Liver (tissue), 9 donors: ENCODE results near the gene CENPX. TPM values are rescaled to one million over a fixed set of nuclear protein-coding genes. Genes with fewer than 3 reads are reported as not detected.

Experiments used
- DNase-seq: peaks from one replicate; pipeline ENCODE4 v3.0.0-alpha.2; 2017; ENCODE audit warnings: low spot score
- H3K27ac ChIP-seq, 2 donors: one replicate each; pipeline ENCODE4 v1.7.0; 2013; ENCODE audit warnings: inconsistent platforms in 2 of 2, low read length in 2 of 2, control low read depth in 1 of 2, low read depth in 1 of 2, mild to moderate bottlenecking in 1 of 2
- H3K27me3 ChIP-seq, 4 donors: one replicate each; pipeline versions ENCODE4 v1.6.1 to v1.7.0; 2013; ENCODE audit warnings: low read length in 3 of 4, inconsistent platforms in 1 of 4, mild to moderate bottlenecking in 1 of 4, moderate library complexity in 1 of 4; ENCODE audit not compliant: control insufficient read depth in 4 of 4, insufficient read depth in 4 of 4
- H3K36me3 ChIP-seq, 4 donors: one replicate each; pipeline versions ENCODE4 v1.6.1 to v1.7.0; 2013; ENCODE audit warnings: low read length in 3 of 4, mild to moderate bottlenecking in 3 of 4, low read depth in 1 of 4, moderate library complexity in 1 of 4; ENCODE audit not compliant: control insufficient read depth in 4 of 4, insufficient read depth in 3 of 4
- H3K4me1 ChIP-seq, 4 donors: one replicate each; pipeline versions ENCODE4 v1.6.1 to v1.7.0; 2013; ENCODE audit warnings: low read length in 3 of 4, mild to moderate bottlenecking in 3 of 4, moderate library complexity in 1 of 4; ENCODE audit not compliant: control insufficient read depth in 4 of 4, insufficient read depth in 4 of 4
- H3K4me3 ChIP-seq, 3 donors: one replicate each; pipeline versions ENCODE4 v1.6.1 to v1.7.0; 2013; ENCODE audit warnings: low read length in 3 of 3, control low read depth in 1 of 3, low read depth in 1 of 3, mild to moderate bottlenecking in 1 of 3
- H3K9ac ChIP-seq, 2 donors: one replicate each; pipeline ENCODE4 v1.7.0; 2013; ENCODE audit warnings: low read length in 2 of 2, mild to moderate bottlenecking in 2 of 2, moderate library complexity in 2 of 2, control low read depth in 1 of 2, low read depth in 1 of 2
- H3K9me3 ChIP-seq, 4 donors: one replicate each; pipeline versions ENCODE4 v1.6.1 to v1.7.0; 2013; ENCODE audit warnings: low read length in 3 of 4; ENCODE audit not compliant: control insufficient read depth in 4 of 4
- CTCF ChIP-seq: fragments of 150-350 bp; IDR thresholded peaks from 2 replicates; pipeline ENCODE4 v1.5.1; 2017; ENCODE audit warnings: improper control_type of control experiment, low read depth, low read length; ENCODE audit not compliant: missing input control
- EGR1 ChIP-seq, 2 donors: IDR thresholded peaks; 2 replicates each; pipeline ENCODE4 v1.6.1; 2016 to 2018; ENCODE audit warnings: antibody characterized with exemption in 2 of 2, low read depth in 2 of 2
- FOXA1 ChIP-seq: IDR thresholded peaks from 2 replicates; pipeline ENCODE4 v1.6.1; 2016; ENCODE audit warnings: antibody characterized with exemption
- GABPA ChIP-seq, 2 donors: IDR thresholded peaks in 1 of 2; conservative IDR thresholded peaks in 1 of 2; 2 replicates each; pipeline ENCODE4 v1.6.1; 2016; ENCODE audit warnings: antibody characterized with exemption in 2 of 2, mild to moderate bottlenecking in 1 of 2, moderate library complexity in 1 of 2
- HNF4A ChIP-seq, 2 donors: conservative IDR thresholded peaks; 2 replicates each; pipeline ENCODE4 v1.6.1; 2016; ENCODE audit warnings: antibody characterized with exemption in 2 of 2, mild to moderate bottlenecking in 2 of 2
- HNF4G ChIP-seq: IDR thresholded peaks from 2 replicates; pipeline ENCODE4 v1.6.1; 2016; ENCODE audit warnings: antibody characterized with exemption
- JUND ChIP-seq, 2 donors: IDR thresholded peaks; 2 replicates each; pipeline ENCODE4 v1.6.1; 2016; ENCODE audit warnings: antibody characterized with exemption in 2 of 2
- NR2F2 ChIP-seq: IDR thresholded peaks from 2 replicates; pipeline ENCODE4 v1.6.1; 2016; ENCODE audit warnings: antibody characterized with exemption
- RAD21 ChIP-seq, 2 donors: IDR thresholded peaks; 2 replicates each; pipeline ENCODE4 v1.6.1; 2016; ENCODE audit warnings: antibody characterized with exemption in 2 of 2, mild to moderate bottlenecking in 2 of 2
- REST ChIP-seq: IDR thresholded peaks from 2 replicates; pipeline ENCODE4 v1.6.1; 2016; ENCODE audit warnings: antibody characterized with exemption, mild to moderate bottlenecking
- RXRA ChIP-seq, 2 donors: IDR thresholded peaks; 2 replicates each; pipeline ENCODE4 v1.6.1; 2017 to 2018; ENCODE audit warnings: antibody characterized with exemption in 2 of 2, mild to moderate bottlenecking in 1 of 2
- SP1 ChIP-seq: IDR thresholded peaks from 2 replicates; pipeline ENCODE4 v1.6.1; 2018; ENCODE audit warnings: antibody characterized with exemption, mild to moderate bottlenecking
- ZBTB33 ChIP-seq: IDR thresholded peaks from 2 replicates; pipeline ENCODE4 v1.6.1; 2016; ENCODE audit warnings: antibody characterized with exemption
- WGBS: extraction: QIAGEN DNeasy Blood & Tissue Kit; methylation state at CpG from one replicate; pipeline ENCODE4 v1.1.7; 2013; 5-methylcytosine and 5-hydroxymethylcytosine counted together
- polyA plus RNA-seq, 2 donors: library from polyadenylated mRNA; stranded (reverse) in 1 of 2; unstranded in 1 of 2; fragments of 200-250 nt in 1 of 2; fragments of >200 nt in 1 of 2; fragmentation: Nextera tagmentation in 1 of 2; extraction: Ambion mirVana in 1 of 2; gene quantifications; one replicate each; pipeline versions ENCODE4 v1.2.1 to v1.2.3, GENCODE V29; 2013 to 2015
- total RNA-seq, 2 donors: library from RNA; depleted of rRNA; stranded (reverse); fragments of >200 nt; gene quantifications; one replicate each; pipeline ENCODE4 v1.2.3, GENCODE V29; 2014
- donor health status: healthy.
- donor health status: healthy.
- donor health status: healthy.
- donor health status: healthy.
- donor health status: healthy.

The CENPX gene
- total and polyA plus RNA-seq, 4 donors, result 22.5 to 83.9 (median 44.9) TPM

GRCh38 chr17:82035488-82035887 is 12.8 kb upstream of the CENPX start (continued):
- TF ChIP-seq RXRA (IDR thresholded peaks at IDR 0.05), result no peak

GRCh38 chr17:82034371-82035011 is 11.8 kb upstream of the CENPX start:
- Histone ChIP-seq H3K4me1 (peaks cover 20 to 66% (median 44%) of the 10 kb centered on the region in 4 donors), H3K27me3 (no peaks in the 10 kb centered on the region), H3K9ac (peak overlapping the region in 1 of 2 donors; percentile 8), H3K36me3 (peaks cover 0 to 5% (median 1%) of the 10 kb centered on the region in 4 donors), H3K9me3 (no peaks in the 10 kb centered on the region), H3K4me3 (no peak overlapping the region), H3K27ac (peak overlapping the region in 1 of 2 donors; percentile 50)
- no peak for TF ChIP-seq REST
- peak; percentile 12 to 37 for TF ChIP-seq RXRA (IDR thresholded peaks at IDR 0.05)
- TF ChIP-seq SP1, result peak; percentile 52
- no peak for TF ChIP-seq JUND (IDR thresholded peaks at IDR 0.05)
- TF ChIP-seq RAD21 (IDR thresholded peaks at IDR 0.05), result peak in 1 of 2 donors; percentile 18
- TF ChIP-seq HNF4A (conservative IDR thresholded peaks at IDR 0.05), result peak in 1 of 2 donors; percentile 4
- no peak for TF ChIP-seq FOXA1
- no peak for DNase-seq
- 40% methylated on average over 23 of the region's 23 CpGs for WGBS

GRCh38 chr17:82033359-82034085 is 10.8 kb upstream of the CENPX start:
- Histone ChIP-seq H3K36me3 (peaks cover 0 to 5% (median 1%) of the 10 kb centered on the region in 4 donors), H3K4me1 (peaks cover 17 to 64% (median 40%) of the 10 kb centered on the region in 4 donors), H3K9me3 (no peaks in the 10 kb centered on the region), H3K9ac (no peak overlapping the region), H3K4me3 (no peak overlapping the region), H3K27ac (no peak overlapping the region), H3K27me3 (no peaks in the 10 kb centered on the region)
- no peak for TF ChIP-seq GABPA (IDR thresholded peaks at IDR 0.05 in 1 of 2, conservative IDR thresholded peaks at IDR 0.05 in 1 of 2)
- TF ChIP-seq NR2F2, result no peak
- TF ChIP-seq JUND (IDR thresholded peaks at IDR 0.05), result no peak
- TF ChIP-seq HNF4G, result no peak
- TF ChIP-seq ZBTB33, result no peak
- TF ChIP-seq HNF4A (conservative IDR thresholded peaks at IDR 0.05), result no peak
- TF ChIP-seq RAD21 (IDR thresholded peaks at IDR 0.05), result no peak
- no peak for TF ChIP-seq CTCF
- no peak for TF ChIP-seq FOXA1
- TF ChIP-seq EGR1 (IDR thresholded peaks at IDR 0.05; ENCODE audit: low read depth in 2 of 2), result no peak
- no peak for TF ChIP-seq REST
- TF ChIP-seq SP1, result no peak
- WGBS, result 69% methylated on average over 38 of the region's 38 CpGs
- DNase-seq, result no peak
